ENCODE results near the gene CYBB. TPM values are rescaled to one million over a fixed set of nuclear protein-coding genes. Genes with fewer than 3 reads are reported as not detected.

CYBB gene
- under 1 TPM; 0.38 to 0.39 TPM for total RNA-seq

DNA sequence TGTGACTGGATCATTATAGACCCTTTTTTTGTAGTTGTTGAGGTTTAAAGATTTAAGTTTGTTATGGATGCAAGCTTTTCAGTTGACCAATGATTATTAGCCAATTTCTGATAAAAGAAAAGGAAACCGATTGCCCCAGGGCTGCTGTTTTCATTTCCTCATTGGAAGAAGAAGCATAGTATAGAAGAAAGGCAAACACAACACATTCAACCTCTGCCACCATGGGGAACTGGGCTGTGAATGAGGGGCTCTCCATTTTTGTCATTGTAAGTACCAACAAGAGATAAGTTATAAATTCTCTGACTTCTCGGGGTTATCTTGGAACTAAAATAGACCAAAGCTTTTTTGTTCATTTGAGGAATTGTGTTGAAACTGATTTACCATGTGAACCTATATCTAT lies at the start of gene CYBB:
Gene CYBB, plus strand, starts transcription at position 203 of the 400 bp plus-strand sequence. Its CDS starts 19 bp downstream, at position 222.
- Mint-ChIP-seq H3K27me3 (ENCODE audit: low read depth) (peaks cover 11% of the 10 kb centered on the region), H3K27ac (no peak within 1 kb of the TSS), H3K36me3 (ENCODE audit: insufficient read depth in 2 of 2) (no peaks in the 10 kb centered on the region), H3K4me1 (ENCODE audit: low read depth) (peaks cover 23% of the 10 kb centered on the region), H3K9me3 (peaks cover 0 to 3% of the 10 kb centered on the region in 2 donors), H3K4me3 (no peak within 1 kb of the TSS)
- ATAC-seq (replicated peaks in 1 of 2) (no peak), DNase-seq (no peak)

DNA sequence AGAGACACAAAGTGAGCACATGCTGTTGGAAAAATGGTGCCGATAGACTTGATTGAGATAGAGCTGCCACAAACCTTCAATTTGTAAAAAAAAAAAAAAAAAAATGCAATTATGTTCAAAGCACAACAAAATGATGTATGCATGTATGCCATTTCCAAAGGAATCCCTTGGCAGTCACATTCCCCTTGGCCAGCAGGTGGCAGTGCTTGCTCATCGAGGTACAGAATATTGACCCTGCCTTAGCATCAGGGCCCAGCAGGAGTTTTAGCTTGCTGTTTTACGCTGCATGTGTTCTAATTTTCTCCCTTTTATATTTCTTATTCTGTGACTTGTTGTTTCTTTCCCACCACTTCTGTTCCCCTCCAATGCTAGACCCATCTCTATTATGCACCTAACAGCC lies 34.5 kb upstream of the CYBB start:
- peaks cover 29% of the 10 kb centered on the region for H3K4me1 Mint-ChIP-seq (ENCODE audit: low read depth)
- H3K36me3 Mint-ChIP-seq (ENCODE audit: insufficient read depth in 2 of 2), result no peaks in the 10 kb centered on the region
- no peaks in the 10 kb centered on the region for H3K9me3 Mint-ChIP-seq
- DNase-seq (peak; percentile 68 to 78), ATAC-seq (replicated peaks in 1 of 2) (peak; percentile 42 to 53)
- H3K27ac Mint-ChIP-seq, result peak overlapping the region; percentile 76
- peak overlapping the region; percentile 40 to 52 for H3K4me3 Mint-ChIP-seq
- peaks cover 27% of the 10 kb centered on the region for H3K27me3 Mint-ChIP-seq (ENCODE audit: low read depth)

DNA sequence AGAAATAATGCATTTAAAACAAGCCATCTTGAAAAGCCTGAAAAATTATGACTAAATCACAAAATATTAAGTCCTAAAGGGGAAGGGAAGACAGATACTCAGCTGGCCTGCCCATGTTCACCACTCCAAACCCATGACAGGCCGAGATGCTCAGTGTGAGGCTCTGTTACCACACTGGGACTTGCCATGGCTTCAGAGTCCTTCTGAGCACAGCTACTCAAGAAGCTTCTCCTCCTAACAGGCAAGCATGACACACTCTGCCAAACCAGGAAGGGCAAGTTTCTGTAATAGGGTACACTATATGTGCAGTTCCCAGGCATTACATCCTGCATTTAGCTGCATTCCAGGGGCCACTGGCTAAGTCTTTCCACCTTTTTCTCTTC lies 34.0 kb upstream of the CYBB start:
- Mint-ChIP-seq H3K27ac (peak overlapping the region; percentile 76), H3K4me3 (peak overlapping the region; percentile 40 to 52), H3K9me3 (no peaks in the 10 kb centered on the region), H3K4me1 (ENCODE audit: low read depth) (peaks cover 29% of the 10 kb centered on the region), H3K36me3 (ENCODE audit: insufficient read depth in 2 of 2) (no peaks in the 10 kb centered on the region), H3K27me3 (ENCODE audit: low read depth) (peaks cover 22% of the 10 kb centered on the region)
- peak; percentile 70 to 72 for ATAC-seq (replicated peaks in 1 of 2)
- peak in 1 of 2 donors; percentile 36 for DNase-seq

DNA sequence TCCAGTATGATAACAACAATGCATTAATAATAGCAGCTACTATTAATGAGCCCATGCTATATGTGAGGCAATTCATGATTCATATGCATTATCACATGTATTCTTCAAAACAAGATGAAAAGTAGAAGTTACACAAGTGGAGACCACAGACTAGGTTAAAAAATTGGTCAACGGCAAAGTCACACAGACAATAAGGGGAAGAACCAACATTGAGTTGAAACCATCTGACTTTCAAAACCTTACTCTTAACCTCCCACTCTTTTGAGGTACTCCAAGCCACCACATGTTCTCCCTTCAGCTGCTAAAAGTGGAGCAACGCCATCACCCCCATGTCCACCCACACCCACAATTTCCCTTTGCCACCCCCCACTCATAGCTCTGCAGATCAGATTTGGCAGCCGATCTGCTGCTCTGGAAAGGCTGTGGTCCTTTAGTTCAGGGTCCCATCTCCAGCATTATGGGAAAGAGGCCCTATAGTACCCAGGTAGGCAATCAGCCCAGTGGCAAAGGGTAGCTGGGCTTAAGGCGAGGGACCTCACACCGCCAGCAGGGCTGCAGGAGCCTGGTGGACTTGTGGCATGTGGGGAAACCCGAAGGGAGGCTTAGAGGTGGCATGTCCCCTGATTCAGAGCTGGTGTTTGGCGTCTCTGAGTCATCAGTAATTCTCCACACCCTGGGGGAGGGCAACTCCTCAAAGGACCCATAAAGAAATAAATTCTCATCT lies 33.5 kb upstream of the CYBB start:
- H3K27ac Mint-ChIP-seq, result peak overlapping the region; percentile 76
- peaks cover 21% of the 10 kb centered on the region for H3K27me3 Mint-ChIP-seq (ENCODE audit: low read depth)
- no peaks in the 10 kb centered on the region for H3K36me3 Mint-ChIP-seq (ENCODE audit: insufficient read depth in 2 of 2)
- peaks cover 29% of the 10 kb centered on the region for H3K4me1 Mint-ChIP-seq (ENCODE audit: low read depth)
- H3K4me3 Mint-ChIP-seq, result peak overlapping the region; percentile 40 to 52
- ATAC-seq (replicated peaks in 1 of 2) (peak; percentile 80 to 85), DNase-seq (peak; percentile 49 to 75)
- no peaks in the 10 kb centered on the region for H3K9me3 Mint-ChIP-seq

DNA sequence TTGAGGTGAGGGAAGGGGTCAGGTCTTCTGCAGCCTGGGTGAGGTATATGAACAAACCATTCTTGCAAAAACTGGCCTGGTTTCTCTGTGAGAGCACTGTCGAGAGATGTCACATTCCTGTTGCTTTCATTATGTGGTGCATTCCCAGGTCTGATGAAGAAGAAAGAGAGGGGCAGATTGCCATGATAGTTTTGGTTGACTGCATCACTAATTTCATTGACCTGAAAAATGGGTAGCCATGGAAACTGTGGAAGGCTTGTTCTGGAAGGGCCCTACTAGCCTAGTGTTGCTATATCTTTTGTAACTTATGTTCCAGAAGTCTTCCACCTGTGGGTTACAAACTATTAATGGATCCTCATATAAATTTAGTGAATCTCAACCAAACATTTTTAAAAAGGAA lies 32.9 kb upstream of the CYBB start:
- H3K9me3 Mint-ChIP-seq, result no peaks in the 10 kb centered on the region
- no peak for DNase-seq
- H3K4me3 Mint-ChIP-seq, result peak overlapping the region in 1 of 2 donors; percentile 52
- no peak for ATAC-seq (replicated peaks in 1 of 2)
- H3K36me3 Mint-ChIP-seq (ENCODE audit: insufficient read depth in 2 of 2), result no peaks in the 10 kb centered on the region
- H3K27me3 Mint-ChIP-seq (ENCODE audit: low read depth), result peaks cover 15% of the 10 kb centered on the region
- no peak overlapping the region for H3K27ac Mint-ChIP-seq
- peaks cover 29% of the 10 kb centered on the region for H3K4me1 Mint-ChIP-seq (ENCODE audit: low read depth)

DNA sequence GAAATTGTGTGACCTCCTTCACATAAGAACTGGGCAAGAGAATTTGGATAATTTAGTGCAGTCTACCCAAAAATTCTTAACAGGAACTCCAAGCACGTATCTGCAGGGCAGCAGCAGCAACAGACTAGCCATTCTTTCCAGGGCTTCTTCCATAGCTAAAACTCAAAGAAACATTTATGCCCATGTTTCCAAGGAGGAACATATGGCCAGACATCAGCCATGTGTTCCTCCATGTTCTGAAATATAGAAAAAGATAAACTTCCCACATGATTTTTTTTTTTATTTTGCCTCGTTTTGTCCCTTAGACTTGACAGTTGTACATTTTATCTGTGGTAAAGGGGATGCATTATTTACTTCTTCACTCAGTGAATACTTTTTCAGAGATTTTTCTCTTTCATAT lies 27.6 kb upstream of the CYBB start:
- Mint-ChIP-seq H3K4me1 (ENCODE audit: low read depth) (peaks cover 10% of the 10 kb centered on the region), H3K4me3 (no peak overlapping the region), H3K27me3 (ENCODE audit: low read depth) (peaks cover 1% of the 10 kb centered on the region), H3K9me3 (no peaks in the 10 kb centered on the region), H3K27ac (no peak overlapping the region), H3K36me3 (ENCODE audit: insufficient read depth in 2 of 2) (no peaks in the 10 kb centered on the region)
- ATAC-seq (replicated peaks in 1 of 2), result no peak
- no peak for DNase-seq

DNA sequence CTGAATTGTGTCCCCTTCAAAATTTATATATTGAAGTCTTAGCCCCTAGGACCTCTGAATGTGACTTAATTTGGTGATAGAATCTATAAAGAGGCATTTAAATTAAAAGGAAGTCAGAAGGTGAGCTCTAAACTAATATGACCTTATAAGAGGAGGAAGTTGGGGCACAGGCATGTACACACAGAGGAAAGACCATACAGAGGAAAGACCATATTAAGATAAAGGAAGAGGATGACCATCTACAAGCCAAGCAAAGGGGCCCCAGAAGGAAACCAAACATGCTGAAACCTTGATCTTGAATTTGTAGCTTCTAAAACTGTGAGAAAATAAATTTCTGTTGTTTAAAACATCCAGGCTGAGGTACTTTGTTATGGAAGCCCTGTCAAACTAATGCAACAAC lies 26.9 kb upstream of the CYBB start:
- peak overlapping the region in 1 of 2 donors; percentile 13 for H3K4me3 Mint-ChIP-seq
- no peaks in the 10 kb centered on the region for H3K9me3 Mint-ChIP-seq
- no peak overlapping the region for H3K27ac Mint-ChIP-seq
- no peak for ATAC-seq (replicated peaks in 1 of 2)
- peaks cover 5% of the 10 kb centered on the region for H3K27me3 Mint-ChIP-seq (ENCODE audit: low read depth)
- peaks cover 10% of the 10 kb centered on the region for H3K4me1 Mint-ChIP-seq (ENCODE audit: low read depth)
- no peak for DNase-seq
- H3K36me3 Mint-ChIP-seq (ENCODE audit: insufficient read depth in 2 of 2), result no peaks in the 10 kb centered on the region

DNA sequence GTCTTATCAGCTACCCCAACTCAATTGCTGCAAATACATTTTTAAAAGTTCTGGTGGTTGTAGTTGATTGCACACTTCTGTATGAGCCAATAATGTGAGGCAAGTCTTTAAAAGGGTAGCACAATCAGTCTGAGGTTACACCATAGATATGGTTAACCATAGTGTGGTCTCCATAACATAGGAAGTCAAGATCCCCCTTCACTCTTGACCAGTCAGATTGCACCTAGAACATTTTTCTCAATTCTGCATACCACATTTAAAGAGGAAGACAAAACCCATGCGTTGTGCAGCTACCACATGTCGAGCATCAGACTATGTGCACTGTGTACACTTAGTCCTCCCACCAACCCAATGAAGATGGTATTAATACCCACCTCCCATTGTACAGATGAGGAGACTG lies 26.5 kb upstream of the CYBB start:
- peak overlapping the region in 1 of 2 donors; percentile 29 for H3K4me3 Mint-ChIP-seq
- DNase-seq (no peak), ATAC-seq (replicated peaks in 1 of 2) (peak; percentile 46 to 58)
- H3K36me3 Mint-ChIP-seq (ENCODE audit: insufficient read depth in 2 of 2), result no peaks in the 10 kb centered on the region
- H3K9me3 Mint-ChIP-seq, result no peaks in the 10 kb centered on the region
- H3K27me3 Mint-ChIP-seq (ENCODE audit: low read depth), result peaks cover 5% of the 10 kb centered on the region
- peaks cover 8% of the 10 kb centered on the region for H3K4me1 Mint-ChIP-seq (ENCODE audit: low read depth)
- H3K27ac Mint-ChIP-seq, result no peak overlapping the region

DNA sequence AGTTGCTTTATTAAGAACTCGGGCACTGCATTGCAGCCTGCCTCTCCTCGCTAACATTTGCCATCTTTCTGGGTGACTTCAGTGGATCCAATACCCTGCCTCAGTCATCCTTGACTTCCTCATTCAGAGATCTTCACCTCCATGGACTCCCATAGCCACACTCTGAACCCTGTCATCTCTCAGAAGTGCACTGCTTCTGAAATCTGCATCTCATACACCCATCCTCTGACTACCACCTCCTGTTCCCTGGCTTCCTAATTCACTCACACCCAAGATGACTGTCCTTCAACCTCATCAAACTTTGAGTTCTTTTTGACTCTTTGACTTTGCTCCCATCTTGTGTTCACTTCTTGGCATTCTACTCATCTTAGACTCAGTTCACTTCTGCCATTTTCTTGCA lies 25.3 kb upstream of the CYBB start:
- H3K9me3 Mint-ChIP-seq, result no peaks in the 10 kb centered on the region
- H3K36me3 Mint-ChIP-seq (ENCODE audit: insufficient read depth in 2 of 2), result no peaks in the 10 kb centered on the region
- H3K27ac Mint-ChIP-seq, result no peak overlapping the region
- H3K4me3 Mint-ChIP-seq, result no peak overlapping the region
- DNase-seq (no peak), ATAC-seq (replicated peaks in 1 of 2) (peak; percentile 84 to 94)
- peaks cover 5% of the 10 kb centered on the region for H3K27me3 Mint-ChIP-seq (ENCODE audit: low read depth)
- H3K4me1 Mint-ChIP-seq (ENCODE audit: low read depth), result no peaks in the 10 kb centered on the region

DNA sequence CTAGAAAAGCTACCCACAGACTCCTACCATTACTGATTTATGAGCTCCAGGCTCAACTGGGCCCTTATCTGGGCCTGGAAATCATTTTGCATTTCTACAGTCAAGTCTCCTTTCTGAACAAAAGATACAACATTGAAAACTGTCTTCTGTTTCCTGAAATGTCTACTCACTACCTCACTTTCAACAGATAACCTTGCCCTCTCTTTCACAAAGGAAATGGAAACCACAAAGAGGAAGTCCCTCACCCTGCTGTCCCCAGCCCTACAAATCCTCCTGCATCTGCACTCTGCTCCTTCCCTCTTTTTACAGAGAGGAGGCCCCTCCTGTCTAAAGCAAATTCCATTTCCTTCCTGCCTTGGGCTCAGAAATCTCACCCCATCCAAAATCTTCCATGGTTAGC lies 24.8 kb upstream of the CYBB start:
- Mint-ChIP-seq H3K4me1 (ENCODE audit: low read depth) (no peaks in the 10 kb centered on the region), H3K4me3 (no peak overlapping the region), H3K27me3 (ENCODE audit: low read depth) (peaks cover 5% of the 10 kb centered on the region), H3K9me3 (no peaks in the 10 kb centered on the region), H3K27ac (no peak overlapping the region), H3K36me3 (ENCODE audit: insufficient read depth in 2 of 2) (no peaks in the 10 kb centered on the region)
- DNase-seq (peak in 1 of 2 donors; percentile 20), ATAC-seq (replicated peaks in 1 of 2) (peak; percentile 69 to 74)

DNA sequence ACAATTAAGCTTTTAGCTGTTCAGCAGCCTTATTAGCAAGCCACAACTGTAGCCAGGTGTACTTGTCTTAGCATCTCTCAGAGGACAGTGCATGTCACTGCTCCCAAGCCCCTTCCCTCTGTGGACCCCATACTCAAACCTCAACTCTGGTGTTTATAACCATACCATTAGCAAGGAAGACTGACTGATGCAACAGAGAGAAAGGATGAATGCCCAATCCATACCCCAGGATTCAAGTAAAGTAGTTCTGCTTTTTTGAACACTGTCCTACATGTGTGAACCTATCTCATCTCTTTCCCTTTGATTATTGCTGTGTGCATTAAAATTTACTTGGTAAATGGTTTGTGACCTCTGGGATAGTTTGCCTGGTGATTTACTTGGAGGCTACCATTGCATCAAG lies 22.8 kb upstream of the CYBB start:
- DNase-seq (no peak), ATAC-seq (replicated peaks in 1 of 2) (no peak)
- Mint-ChIP-seq H3K27ac (no peak overlapping the region), H3K36me3 (ENCODE audit: insufficient read depth in 2 of 2) (no peaks in the 10 kb centered on the region), H3K9me3 (no peaks in the 10 kb centered on the region), H3K4me1 (ENCODE audit: low read depth) (no peaks in the 10 kb centered on the region), H3K4me3 (no peak overlapping the region), H3K27me3 (ENCODE audit: low read depth) (peaks cover 5% of the 10 kb centered on the region)

DNA sequence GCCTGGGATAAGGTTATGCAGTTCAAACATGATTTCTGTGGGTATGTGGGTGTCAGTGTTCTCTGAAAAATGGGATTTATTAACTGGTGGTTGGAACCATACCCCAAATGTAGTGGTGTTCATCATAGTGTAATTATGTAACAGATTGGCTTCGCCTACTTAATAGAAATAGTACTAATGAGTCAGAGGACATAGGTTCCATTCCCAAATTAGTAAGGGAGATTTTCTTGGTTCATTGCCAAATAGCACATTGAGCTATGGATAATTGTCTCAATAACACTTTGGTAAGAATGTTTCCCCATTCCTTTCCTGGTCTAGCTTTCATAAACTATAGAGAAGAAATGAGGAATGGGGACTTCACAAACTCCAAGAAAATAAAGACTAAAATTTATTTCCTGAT lies 20.5 kb upstream of the CYBB start:
- no peaks in the 10 kb centered on the region for H3K9me3 Mint-ChIP-seq
- peaks cover 6% of the 10 kb centered on the region for H3K4me1 Mint-ChIP-seq (ENCODE audit: low read depth)
- H3K27ac Mint-ChIP-seq, result no peak overlapping the region
- no peak overlapping the region for H3K4me3 Mint-ChIP-seq
- peaks cover 5% of the 10 kb centered on the region for H3K27me3 Mint-ChIP-seq (ENCODE audit: low read depth)
- no peak for DNase-seq
- no peaks in the 10 kb centered on the region for H3K36me3 Mint-ChIP-seq (ENCODE audit: insufficient read depth in 2 of 2)
- no peak for ATAC-seq (replicated peaks in 1 of 2)

DNA sequence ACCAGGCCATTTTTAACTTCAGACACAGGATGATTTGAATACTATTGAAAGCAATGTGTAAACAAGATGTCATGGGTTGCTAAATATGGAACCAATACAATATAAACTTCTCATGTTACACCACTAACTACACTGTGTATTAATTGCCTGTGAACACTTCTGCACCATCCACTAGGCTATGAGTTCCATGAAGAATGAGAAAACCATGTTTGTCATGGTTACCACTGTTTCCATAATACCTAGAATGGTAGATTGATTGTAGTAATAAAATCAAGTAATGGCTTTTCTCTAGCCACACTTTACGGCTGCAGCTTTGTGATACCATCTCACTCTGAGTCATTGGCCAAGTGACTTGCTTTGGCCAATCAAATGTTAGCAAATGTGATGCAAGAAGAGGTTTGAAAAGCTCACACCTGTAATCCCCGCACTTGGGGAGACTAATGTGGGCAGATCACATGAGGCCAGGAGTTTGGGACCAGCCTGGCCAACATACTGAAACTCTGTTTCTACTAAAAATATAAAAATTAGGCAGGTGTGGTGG lies 19.9 kb upstream of the CYBB start:
- Mint-ChIP-seq H3K4me3 (no peak overlapping the region), H3K36me3 (ENCODE audit: insufficient read depth in 2 of 2) (no peaks in the 10 kb centered on the region), H3K27me3 (ENCODE audit: low read depth) (peaks cover 5% of the 10 kb centered on the region), H3K27ac (no peak overlapping the region), H3K4me1 (ENCODE audit: low read depth) (peaks cover 6% of the 10 kb centered on the region), H3K9me3 (no peaks in the 10 kb centered on the region)
- peak; percentile 13 to 24 for ATAC-seq (replicated peaks in 1 of 2)
- DNase-seq, result no peak

DNA sequence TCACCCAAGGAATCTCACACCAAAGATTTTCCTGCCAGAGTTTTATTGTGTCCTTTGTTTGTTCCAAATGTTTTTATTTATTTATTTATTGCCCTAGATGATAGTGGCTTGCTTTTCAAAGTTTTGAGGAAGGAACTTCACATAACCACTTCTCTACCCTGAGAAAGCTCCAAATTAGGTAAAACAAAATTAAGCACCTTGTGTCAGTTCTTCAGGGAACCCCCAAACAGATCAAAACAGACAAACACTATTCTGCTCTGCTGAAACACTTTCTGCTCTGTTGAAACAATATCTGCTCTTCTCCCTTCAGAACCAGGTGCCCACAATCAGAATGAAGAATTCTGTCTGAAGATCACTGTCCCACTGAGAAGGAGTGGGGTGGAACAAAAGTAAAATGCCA lies 16.5 kb upstream of the CYBB start:
- Mint-ChIP-seq H3K4me1 (ENCODE audit: low read depth) (peaks cover 6% of the 10 kb centered on the region), H3K9me3 (no peaks in the 10 kb centered on the region), H3K27me3 (ENCODE audit: low read depth) (no peaks in the 10 kb centered on the region), H3K27ac (peak overlapping the region; percentile 38), H3K4me3 (no peak overlapping the region), H3K36me3 (ENCODE audit: insufficient read depth in 2 of 2) (peaks cover 0 to 2% of the 10 kb centered on the region in 2 donors)
- DNase-seq (no peak), ATAC-seq (replicated peaks in 1 of 2) (no peak)

Data from activated T-cell treated with anti-CD3 and anti-CD28 coated beads, Interleukin-2, amount 50 U/mL, for 72 hours (primary cell).